GM19324 (cell line): Measurements from ENCODE around the gene PCGF3.
"Not testable (repeated sequence)": the region's sequence is repeated elsewhere in the genome, so short reads cannot be mapped to it uniquely, and the experiment has no call there.

ENCODE experiments used
- ATAC-seq: cut with Tn5 transposase; IDR thresholded peaks from one replicate; pipeline ENCODE4 v1.9.1; 2021; ENCODE audit warnings: mild to moderate bottlenecking, moderate library complexity; ENCODE audit not compliant: unreplicated experiment, low FRiP score

PCGF3 gene

DNA sequence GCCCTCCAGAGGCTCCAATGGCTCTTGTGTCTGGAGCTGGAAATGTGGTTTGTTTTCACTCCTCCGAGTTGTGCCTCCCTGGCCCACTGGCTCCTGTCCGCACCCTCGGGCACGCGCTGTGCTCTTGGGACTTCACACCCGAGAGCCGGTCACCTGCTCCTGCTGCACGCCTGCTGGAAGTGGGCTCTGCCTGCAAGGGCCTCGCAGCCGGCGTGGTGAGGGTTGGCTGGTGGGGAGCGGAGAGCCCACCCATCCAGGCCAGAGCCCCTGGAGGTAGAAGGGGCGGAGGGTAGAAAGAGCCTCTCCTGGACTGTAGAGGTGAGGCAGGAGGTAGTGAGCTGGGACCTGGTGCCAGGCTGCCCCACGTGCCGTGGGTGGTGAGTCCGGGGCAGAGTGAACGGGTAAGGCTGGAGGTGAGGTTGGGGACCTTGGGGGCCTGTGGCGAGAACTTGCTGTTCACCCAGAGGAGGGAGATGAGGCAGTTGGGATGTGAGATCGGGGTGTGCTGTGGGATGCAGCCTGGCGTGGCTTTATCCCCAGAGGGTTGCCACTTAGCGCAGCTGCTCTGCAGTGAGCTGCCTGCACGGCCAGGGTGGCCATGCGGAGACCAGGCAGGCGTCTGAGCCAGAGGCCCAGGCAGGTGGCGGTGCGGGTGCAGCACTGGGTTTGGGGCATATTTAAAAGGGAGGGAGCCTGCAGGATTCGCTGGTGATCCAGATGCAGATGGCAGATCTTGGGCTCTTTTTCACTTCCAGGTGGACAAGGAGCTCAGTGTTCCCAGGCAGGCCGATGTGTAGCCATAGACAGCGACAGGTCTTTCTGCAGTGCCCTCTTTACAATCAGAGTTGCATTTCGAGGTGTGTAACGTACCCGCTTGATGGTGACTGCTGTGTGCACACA is 48.8 kb downstream of the PCGF3 start:
- ATAC-seq = no peak

DNA sequence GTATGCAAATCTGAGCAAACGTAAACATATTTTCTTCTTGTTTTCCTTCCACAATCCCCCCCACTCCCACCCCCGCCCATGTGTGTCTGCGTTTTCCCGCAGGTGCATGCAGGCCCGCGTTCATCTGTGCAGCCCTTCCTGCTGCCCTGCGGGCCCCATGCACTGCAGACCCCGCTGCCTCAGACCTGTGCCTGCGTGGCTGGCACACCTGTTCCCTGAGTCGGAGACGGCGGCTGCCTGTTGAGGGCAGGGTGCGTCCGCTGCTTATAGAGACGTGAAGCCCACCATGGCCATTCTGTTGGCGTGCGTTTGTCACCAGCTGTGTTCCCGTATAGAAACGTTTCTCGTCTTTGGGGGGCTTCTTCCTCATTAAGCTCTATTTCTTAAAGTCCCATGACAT is 51.5 kb downstream of the PCGF3 start:
- ATAC-seq = no peak

DNA sequence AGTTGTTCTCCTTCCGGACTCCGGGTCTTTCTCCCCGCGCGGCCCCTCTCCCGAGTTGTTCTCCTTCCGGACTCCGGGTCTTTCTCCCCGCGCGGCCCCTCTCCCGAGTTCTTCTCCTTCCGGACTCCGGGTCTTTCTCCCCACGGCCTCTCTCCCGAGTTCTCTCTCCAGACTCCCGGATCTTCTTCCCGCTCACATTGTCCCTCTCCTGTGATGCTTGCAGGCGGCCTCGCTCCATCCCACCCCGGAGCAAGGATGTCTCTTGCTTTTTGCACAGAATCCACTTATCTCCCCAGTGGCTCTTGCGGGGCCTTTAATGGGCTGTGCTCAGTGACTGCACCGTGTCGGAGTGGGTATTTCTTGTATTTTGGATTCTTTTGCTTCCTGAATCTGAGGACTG is 54.2 kb downstream of the PCGF3 start:
- ATAC-seq = not testable (repeated sequence)

DNA sequence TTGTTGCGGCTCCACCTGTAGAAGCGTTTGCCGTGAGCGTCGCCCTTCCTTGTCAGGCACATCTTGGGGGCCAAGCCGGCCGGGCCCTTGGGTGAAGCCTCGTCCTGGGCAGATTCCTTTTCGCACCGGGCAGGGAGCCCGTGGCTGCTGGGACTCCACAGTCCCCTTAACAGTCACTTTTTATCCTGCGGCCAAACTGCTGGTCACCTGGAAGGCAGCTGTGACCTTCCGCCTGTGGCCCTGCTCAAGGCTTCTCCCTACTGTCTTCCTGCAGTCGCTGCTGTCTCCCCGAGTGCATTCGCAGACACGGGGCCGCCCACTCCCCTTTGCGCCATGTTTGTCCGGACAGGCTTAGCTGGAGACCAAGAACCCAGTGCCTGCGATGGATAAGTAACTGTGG is 55.0 kb downstream of the PCGF3 start:
- no peak for ATAC-seq

DNA sequence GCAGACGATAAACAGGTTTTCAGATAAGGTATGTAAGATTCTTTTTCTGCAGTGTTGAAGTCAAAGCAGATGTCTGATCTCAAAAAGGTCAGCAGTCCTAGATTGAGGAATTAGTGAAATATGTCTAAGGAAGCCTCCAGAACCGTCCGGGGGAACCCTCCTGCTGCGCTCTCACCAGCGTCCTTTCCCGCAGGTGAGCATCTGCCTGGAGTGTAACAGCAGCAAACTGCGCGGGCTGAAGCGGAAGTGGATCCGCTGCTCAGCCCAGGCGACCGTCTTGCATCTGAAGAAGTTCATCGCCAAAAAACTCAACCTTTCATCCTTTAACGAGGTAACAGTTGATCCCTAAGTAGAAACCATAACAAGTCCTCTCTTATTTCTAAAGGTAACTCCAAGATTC is 55.5 kb downstream of the PCGF3 start:
- ATAC-seq = no peak

DNA sequence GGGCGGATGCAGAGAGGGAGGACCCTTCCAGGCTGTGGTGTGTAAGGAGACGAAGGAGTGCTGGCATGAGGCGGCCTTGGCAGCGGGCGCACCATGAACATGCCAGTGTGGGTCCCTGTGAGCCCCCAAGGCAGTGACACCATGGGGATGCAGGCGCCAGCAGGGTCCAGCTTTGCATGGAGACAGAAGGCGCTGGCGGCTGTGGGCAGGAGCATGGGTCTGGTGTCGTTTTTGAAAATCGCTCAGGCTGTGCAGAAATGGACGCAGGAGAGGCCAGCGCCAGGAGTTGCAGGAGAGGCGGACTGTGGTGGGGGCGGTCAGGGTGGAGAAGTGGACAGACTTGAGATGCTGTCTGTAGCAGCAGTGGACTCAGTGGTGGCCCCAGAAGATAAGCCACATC is 56.1 kb downstream of the PCGF3 start:
- ATAC-seq = no peak

DNA sequence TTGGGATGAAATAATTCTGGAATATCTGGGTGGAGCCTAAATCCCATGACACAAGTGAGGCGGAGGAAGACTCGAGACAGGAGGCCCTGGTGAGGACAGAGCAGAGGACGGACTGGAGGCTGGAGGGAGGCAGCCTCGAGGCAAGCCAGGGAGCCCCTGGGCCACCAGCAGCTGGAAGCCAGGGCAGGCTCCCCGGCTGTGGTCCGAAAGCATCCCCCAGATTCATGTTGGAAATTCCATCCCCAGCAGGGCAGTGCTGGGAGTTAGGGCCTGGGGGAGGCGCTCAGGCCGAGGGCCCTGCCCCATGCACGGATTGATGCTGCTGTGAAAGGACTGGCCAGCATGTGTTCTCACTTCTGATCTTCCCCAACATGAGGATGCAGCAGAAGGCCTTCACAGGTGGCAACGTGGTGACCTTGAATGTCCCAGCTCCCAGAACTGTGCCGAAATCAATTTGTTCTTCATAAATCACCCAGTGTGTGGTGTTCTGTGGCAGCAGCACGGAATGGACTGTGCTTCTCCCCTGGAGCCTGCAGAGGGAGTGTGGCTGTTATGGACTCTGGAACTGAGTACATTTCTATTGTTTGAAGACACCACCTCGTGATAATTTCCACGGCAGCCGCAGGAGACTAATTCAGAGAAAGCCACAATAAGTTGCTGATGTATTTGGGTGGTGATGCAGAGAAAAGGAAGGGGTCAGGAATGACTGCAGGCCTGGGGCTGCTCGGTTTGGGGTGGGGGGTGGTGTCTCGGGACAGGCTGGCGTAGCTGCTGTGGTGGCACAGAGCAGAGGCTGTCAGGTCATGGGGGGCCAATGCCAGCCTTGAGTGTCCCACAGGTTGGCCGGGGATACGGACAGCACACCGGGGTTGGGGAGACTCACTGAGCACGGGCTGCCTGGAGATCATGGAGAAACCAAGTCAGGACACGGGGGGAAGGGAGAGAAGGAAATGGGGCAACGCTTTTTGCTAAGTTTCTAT is 56.9 kb downstream of the PCGF3 start:
- no peak for ATAC-seq

DNA sequence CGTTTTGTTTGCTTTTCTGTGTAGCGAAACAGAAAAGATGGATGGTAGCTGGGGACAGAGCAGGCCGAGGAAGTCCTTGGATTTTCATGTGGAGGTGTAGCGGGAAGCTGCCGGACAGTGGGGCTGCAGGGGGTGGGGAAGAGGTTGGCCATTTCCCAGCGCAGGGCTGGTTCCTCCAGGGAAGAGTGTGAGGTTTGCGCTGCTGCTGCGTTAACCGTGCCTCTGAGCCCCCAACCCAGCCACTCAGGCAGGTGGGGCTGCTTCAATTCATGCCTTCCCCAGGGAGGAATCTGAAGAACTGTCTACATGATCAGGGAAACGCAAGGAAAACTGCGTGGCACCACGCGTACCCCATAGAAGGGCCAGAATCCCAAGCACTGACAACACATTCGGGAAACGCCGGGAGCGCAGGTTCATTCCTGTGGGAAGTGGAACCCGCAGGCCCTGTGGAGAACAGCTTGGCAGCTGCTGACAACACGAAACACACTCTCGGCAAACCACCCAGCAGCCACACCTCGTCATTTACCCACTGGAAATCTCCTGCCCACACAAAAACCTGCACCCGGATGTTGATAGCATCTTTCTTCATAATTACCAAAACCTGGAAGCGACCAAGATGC is 57.7 kb downstream of the PCGF3 start:
- ATAC-seq = no peak

DNA sequence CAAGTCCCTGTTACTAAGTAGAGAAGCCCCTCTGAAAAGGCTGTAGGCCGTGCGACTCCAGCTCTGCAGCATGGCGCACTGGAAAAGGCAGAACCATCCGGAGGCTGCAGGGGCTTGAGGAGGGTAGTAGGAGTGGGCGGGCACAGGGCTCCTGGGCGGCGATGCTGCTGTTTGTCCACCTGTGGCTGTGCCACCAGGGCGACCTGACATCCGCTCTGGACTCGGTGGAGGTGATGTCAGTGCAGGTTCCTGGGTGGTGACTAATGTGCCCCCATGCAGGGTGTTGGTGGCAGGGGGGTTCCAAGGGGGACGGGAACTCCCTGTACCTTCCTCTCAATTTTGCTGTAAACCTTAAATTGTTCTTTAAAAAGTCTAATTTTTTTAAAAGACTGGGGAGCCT is 58.3 kb downstream of the PCGF3 start:
- no peak for ATAC-seq

DNA sequence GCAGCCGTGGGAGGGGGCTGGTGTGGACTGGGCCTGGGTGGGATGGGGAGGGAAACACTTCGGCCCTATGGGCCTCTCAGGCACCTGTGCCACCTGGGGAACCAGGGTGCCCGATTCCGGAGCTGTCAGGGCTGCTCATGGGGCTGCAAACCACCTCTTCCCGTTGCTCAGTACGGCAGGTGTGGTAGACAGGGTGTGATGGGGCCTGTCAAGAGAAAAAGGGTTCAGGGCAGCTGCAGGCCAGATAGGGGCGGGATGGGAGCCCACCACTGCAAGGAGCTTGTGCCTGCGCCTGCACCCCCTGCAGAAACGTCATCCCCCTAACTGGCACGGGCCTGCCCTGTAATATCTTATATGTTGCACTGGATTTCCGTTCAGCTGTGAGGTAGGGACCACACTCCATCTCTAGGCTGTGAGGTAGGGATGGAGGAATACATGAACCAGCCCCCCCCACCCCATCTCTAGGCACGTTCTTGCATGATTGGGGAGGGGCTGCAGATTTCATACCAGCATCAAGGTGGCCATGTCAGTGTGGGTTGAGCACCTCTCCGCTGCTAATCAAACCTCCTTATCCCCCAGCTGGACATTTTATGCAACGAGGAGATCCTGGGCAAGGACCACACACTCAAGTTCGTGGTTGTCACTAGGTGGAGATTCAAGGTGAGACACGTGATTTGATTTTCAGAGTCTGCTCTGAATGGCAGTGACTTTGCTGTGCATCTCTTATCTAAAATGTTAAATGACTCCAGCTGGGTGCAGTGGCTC is 59.0 kb downstream of the PCGF3 start:
- no peak for ATAC-seq

DNA sequence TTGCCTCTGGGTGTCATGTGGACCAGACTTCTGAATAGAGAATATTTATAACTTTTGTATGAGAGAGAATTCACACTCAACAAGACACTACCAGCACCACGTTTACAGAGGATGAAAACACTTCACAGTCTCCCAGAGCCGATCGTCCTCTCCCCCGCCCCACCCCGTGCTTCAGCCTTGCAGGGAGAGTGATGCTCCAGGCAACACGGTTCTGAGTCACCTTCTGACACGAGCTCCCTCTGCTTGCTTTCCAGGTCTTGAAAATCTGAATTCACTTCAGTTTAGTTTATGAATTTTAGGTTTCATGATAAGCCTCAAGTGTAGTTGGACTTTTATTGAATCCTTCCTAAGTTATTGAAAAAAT is 60.5 kb downstream of the PCGF3 start:
- no peak for ATAC-seq

DNA sequence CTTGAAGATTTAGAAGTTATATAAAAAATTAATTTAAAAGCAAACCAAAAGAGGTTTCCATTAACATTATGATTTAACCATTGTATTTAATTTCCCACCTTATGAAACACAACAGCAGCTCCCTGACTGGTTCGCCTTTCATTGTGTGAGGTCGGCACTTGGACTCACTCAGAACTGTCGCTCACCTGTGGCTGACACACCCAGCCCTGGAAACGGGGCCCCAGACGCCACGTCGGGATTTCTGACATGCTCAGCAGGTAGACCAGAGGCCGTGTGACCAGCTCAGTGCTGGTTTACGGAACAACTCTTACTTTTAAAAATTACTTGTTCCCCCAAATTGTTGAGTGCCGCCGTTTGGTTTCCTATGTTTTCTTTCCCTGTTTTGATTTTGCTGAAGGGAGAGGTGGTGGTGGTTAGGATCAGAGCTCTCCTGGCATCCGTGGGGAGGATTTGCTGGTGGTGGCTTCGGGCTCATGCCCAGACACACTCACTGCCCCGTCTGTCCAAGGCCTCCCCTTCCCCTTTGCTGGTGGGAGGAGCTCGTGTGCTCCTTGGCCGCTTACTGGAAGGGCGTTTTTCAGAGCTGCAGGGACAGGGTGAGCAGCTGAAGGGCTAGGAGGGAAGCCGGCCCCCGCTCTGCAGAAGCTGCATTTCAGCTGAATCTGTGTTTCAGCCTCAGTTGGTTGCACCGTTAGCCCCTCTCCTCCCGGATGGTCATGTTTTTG is 61.1 kb downstream of the PCGF3 start:
- no peak for ATAC-seq

DNA sequence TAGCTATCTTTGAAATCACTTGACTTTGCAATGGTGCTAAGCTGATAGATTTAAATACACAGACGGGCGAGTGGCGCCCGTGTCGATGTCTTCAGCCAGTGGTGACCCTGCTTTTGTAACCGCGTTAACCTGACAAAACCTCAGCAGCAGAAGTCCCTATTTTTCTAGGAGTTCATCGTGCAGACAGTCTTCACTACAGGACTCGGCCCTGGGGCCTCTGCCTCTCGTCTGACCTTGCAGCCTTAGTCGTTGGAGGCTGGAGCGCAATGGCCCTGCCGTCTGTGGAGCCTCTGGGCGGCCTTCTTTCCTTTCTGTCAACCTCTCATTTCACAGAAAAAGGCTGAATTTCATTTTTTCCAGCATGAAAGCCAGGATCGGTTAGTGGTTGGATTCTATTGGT is 62.4 kb downstream of the PCGF3 start:
- ATAC-seq = no peak

DNA sequence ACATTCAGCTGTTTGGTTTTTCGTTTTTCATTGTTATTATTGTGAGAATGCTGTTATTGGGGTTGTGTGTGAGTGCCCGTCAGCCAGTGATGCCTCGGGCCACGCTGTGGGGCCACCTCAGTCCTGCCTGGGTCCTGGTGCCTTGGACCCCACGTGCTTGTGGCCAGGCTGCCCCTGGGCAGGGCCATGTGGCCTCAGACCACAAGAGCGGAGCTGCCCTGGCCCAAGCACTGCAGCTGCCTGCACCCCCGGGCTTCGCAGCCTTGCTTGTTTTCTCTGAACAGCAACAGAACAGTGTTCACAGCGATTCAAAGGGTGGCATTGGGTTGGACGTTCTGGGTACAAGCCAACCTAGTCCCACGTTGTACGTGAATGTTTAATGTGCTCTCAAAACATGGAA is 63.4 kb downstream of the PCGF3 start:
- ATAC-seq = no peak

DNA sequence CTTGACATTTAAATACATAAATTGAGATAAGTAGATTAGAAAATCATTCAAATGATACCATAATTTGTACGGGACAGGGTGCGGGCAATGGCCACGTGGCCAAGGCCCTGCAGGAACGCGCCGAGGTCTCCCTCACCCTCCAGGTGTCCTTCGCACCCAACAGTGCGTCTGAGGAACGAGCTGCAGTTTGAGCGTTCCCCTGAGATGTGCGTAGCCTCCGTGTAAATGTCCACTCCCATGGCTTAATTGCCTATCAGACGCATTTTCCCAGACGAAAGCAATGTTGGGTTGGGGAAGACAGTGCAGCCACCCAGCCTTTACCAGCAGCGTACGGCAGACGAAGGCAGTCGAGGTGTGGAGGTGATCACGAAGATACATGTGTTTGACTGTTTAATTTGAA is 63.9 kb downstream of the PCGF3 start:
- ATAC-seq = no peak

DNA sequence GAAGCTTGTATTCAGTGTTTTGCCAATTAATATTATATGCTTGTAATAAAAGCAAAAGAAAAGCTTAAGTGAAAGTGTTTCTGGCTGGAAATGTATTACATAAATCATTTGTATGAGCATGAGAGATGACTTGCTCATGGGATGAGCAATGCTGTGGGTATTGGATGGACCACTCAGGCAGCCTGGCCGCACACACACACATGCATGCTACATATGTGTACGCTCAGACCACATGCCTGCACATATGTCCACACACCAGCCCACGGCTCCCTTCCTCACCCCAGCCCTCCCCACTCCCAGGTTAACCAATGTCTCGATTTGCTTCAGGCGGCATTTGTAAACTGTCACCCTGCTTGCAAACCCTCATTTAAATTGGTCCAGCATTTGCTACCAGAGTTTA is 64.4 kb downstream of the PCGF3 start:
- ATAC-seq = no peak

DNA sequence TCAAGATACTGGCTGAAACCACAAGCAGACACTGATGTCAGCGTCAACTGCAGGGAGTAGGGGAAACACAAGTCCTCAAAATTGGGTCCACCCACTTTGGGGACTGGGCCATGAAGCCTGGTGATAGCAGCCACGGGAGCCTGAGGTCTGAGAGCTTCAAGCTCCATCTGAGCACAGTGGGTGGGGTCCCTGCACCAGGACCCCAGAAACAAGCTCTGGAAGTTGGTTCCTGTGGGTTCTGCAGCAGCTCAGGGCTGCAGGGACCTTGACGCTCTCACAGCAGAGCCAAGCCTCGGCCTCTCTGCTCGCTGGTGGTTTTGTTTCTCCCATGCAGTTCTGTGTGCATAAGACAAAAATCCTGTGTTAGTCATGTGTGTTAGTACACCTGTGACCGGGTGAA is 65.8 kb downstream of the PCGF3 start:
- ATAC-seq = no peak

DNA sequence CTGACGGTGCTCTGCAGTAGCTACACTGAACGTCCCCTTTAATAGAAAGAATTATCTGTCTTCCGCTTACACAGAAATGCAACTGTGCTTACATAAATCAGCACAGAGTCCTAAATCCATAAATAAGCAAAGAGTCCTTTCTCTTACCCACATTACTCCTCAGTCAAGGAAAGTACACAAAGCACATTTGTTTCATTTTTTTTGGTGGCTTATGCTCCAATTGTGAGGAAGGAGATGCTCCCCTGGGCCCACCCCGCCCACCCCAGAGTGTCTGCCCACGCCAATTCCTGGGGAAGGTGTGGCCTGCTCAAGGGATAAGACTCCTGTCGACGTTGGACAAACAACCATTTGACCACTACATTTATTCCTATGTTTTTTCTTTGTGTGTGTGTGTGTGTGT is 66.5 kb downstream of the PCGF3 start:
- ATAC-seq = no peak

DNA sequence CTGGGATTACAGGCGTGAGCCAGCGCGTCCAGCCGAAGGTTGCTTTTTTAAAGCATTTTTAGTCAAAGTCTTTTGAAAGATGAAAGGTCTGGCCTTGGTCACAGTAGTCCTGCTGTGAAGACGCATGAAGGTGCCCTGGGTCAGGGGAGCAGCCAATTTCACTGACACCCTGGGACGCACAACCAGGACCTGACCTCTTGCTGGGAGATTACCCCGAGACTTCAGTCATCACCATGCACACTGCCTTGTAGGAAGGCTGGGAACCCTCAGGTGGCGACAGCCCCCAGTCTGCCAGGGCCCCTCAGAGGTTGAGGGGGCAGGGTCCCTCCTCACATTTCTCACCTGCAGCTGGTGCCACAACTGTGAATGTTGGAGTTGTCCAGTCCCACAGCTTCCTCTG is 67.1 kb downstream of the PCGF3 start:
- ATAC-seq = no peak

DNA sequence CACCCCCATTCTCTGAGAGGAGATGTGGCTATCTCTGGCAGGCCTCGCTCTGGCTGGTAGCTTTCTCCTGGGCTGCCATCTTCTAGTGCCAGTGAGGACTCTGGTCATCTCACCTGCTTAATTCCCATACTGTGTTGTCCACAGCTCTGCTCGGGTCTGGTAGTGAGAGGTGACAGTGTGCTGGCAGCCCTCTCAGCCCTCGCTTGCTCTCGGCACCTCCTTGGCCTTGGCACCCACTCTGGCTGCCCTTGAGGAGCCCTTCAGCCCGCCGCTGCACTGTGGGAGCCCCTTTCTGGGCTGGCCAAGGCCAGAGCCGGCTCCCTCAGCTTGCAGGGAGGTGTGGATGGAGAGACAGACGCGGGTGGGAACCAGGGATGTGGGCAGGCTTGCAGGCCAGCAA is 67.6 kb downstream of the PCGF3 start:
- no peak for ATAC-seq
